KOPT-K1 (cell line): ENCODE data around the gene CHRFAM7A.
"Not testable (repeated sequence)": the region's sequence is repeated elsewhere in the genome, so short reads cannot be mapped to it uniquely, and the experiment has no call there.

Experiments
- H3K27ac ChIP-seq: fragments of 200-600 bp; sonication (generic); 2 replicates; pipeline ENCODE4 v1.5.1; 2016; ENCODE audit warnings: antibody characterized with exemption, mild to moderate bottlenecking, low read depth, low read length; ENCODE audit not compliant: poor library complexity, severe bottlenecking
- H3K36me3 ChIP-seq: fragments of 200-600 bp; sonication (generic); 2 replicates; pipeline ENCODE4 v1.5.1; 2017; ENCODE audit warnings: antibody characterized with exemption, mild to moderate bottlenecking, low read length, moderate library complexity; ENCODE audit not compliant: insufficient read depth
- H3K9me3 ChIP-seq: fragments of 200-600 bp; sonication (generic); 2 replicates; pipeline ENCODE4 v1.5.1; 2017; ENCODE audit warnings: antibody characterized with exemption, low read length, mild to moderate bottlenecking; ENCODE audit not compliant: insufficient read depth, poor library complexity, severe bottlenecking

CHRFAM7A gene

GRCh38 chr15:30392766-30393663, at the start of gene CHRFAM7A:
CHRFAM7A (minus strand) TSS chr15:30393540; CDS start chr15:30383351, 10,189 bp downstream.
- H3K36me3 ChIP-seq, H3K27ac ChIP-seq, H3K9me3 ChIP-seq: not testable (repeated sequence)

GRCh38 chr15:30438348-30438747, 45.0 kb upstream of the CHRFAM7A start:
- H3K36me3 ChIP-seq, H3K27ac ChIP-seq: not testable (repeated sequence)

GRCh38 chr15:30435878-30436277, 42.5 kb upstream of the CHRFAM7A start:
- H3K9me3 ChIP-seq, H3K27ac ChIP-seq, H3K36me3 ChIP-seq: not testable (repeated sequence)

More at GRCh38 chr15:30438348-30438747, 45.0 kb upstream of the CHRFAM7A start:
- not testable (repeated sequence) for H3K9me3 ChIP-seq

GRCh38 chr15:30420723-30421122, 27.4 kb upstream of the CHRFAM7A start:
- not testable (repeated sequence) for H3K9me3 ChIP-seq, H3K27ac ChIP-seq, H3K36me3 ChIP-seq

GRCh38 chr15:30414160-30414559, 20.8 kb upstream of the CHRFAM7A start, which contains the start of gene GOLGA8R:
GOLGA8R (minus strand) TSS chr15:30414260; CDS start chr15:30414162, 98 bp downstream.
- not testable (repeated sequence) for H3K9me3 ChIP-seq, H3K36me3 ChIP-seq, H3K27ac ChIP-seq

GRCh38 chr15:30407636-30408035, 14.3 kb upstream of the CHRFAM7A start:
- H3K27ac ChIP-seq, H3K9me3 ChIP-seq, H3K36me3 ChIP-seq: not testable (repeated sequence)

GRCh38 chr15:30398988-30399387, 5.6 kb upstream of the CHRFAM7A start:
- not testable (repeated sequence) for H3K9me3 ChIP-seq, H3K36me3 ChIP-seq, H3K27ac ChIP-seq

- not testable (repeated sequence) for H3K36me3 ChIP-seq
Measured at GRCh38 chr15:30393664-30393991, 288 bp upstream of the CHRFAM7A start.

GRCh38 chr15:30386318-30386887, 6.9 kb downstream of the CHRFAM7A start:
- not testable (repeated sequence) for H3K9me3 ChIP-seq, H3K27ac ChIP-seq, H3K36me3 ChIP-seq

More at GRCh38 chr15:30393664-30393991, 288 bp upstream of the CHRFAM7A start:
- H3K9me3 ChIP-seq, H3K27ac ChIP-seq: not testable (repeated sequence)

- not testable (repeated sequence) for H3K9me3 ChIP-seq, H3K27ac ChIP-seq, H3K36me3 ChIP-seq
Measured at GRCh38 chr15:30377082-30377413, 16.3 kb downstream of the CHRFAM7A start.

- not testable (repeated sequence) for H3K36me3 ChIP-seq, H3K27ac ChIP-seq, H3K9me3 ChIP-seq
Measured at GRCh38 chr15:30376375-30377081, 16.8 kb downstream of the CHRFAM7A start.

- H3K36me3 ChIP-seq, H3K9me3 ChIP-seq: not testable (repeated sequence)
Measured at GRCh38 chr15:30375872-30376271, 17.5 kb downstream of the CHRFAM7A start.

GRCh38 chr15:30374862-30375261, 18.5 kb downstream of the CHRFAM7A start:
- H3K27ac ChIP-seq, H3K9me3 ChIP-seq, H3K36me3 ChIP-seq: not testable (repeated sequence)

More at GRCh38 chr15:30375872-30376271, 17.5 kb downstream of the CHRFAM7A start:
- not testable (repeated sequence) for H3K27ac ChIP-seq

- H3K9me3 ChIP-seq, H3K27ac ChIP-seq, H3K36me3 ChIP-seq: not testable (repeated sequence)
Measured at GRCh38 chr15:30368271-30368670, 25.1 kb downstream of the CHRFAM7A start.

- not testable (repeated sequence) for H3K9me3 ChIP-seq, H3K36me3 ChIP-seq, H3K27ac ChIP-seq
Measured at GRCh38 chr15:30367246-30367645, 26.1 kb downstream of the CHRFAM7A start.
